KMS-11 (cell line): Measurements from ENCODE around the gene BUD13.

ENCODE experiments used
- H2AFZ ChIP-seq: fragments of 200-600 bp; sonication (generic); 2 replicates; pipeline ENCODE4 v1.6.1; 2016; ENCODE audit warnings: antibody characterized with exemption, mixed run types, low read depth
- H3K27ac ChIP-seq: fragments of 200-600 bp; sonication (generic); 2 replicates; pipeline ENCODE4 v1.6.1; 2016; ENCODE audit warnings: mild to moderate bottlenecking, mixed run types
- H3K27me3 ChIP-seq: fragments of 200-600 bp; sonication (generic); 2 replicates; pipeline ENCODE4 v1.6.1; 2017; ENCODE audit warnings: mild to moderate bottlenecking, low read depth, mixed run types, moderate library complexity; ENCODE audit not compliant: insufficient read depth
- H3K36me3 ChIP-seq: fragments of 200-600 bp; sonication (generic); 2 replicates; pipeline ENCODE4 v1.6.1; 2017; ENCODE audit warnings: mild to moderate bottlenecking, mixed run types; ENCODE audit not compliant: insufficient read depth
- H3K4me1 ChIP-seq: fragments of 200-600 bp; sonication (generic); 2 replicates; pipeline ENCODE4 v1.6.1; 2016; ENCODE audit warnings: mild to moderate bottlenecking, low read depth, mixed run types; ENCODE audit not compliant: poor library complexity, severe bottlenecking
- H3K4me2 ChIP-seq: fragments of 200-600 bp; sonication (generic); 2 replicates; pipeline ENCODE4 v1.7.0; 2016; ENCODE audit warnings: mild to moderate bottlenecking, mixed run types
- H3K4me3 ChIP-seq: fragments of 200-600 bp; sonication (generic); IDR thresholded peaks from 2 replicates; pipeline ENCODE4 v1.6.1; 2017; ENCODE audit warnings: low read depth, low read length, mixed read lengths; ENCODE audit not compliant: insufficient read depth
- H3K79me2 ChIP-seq: fragments of 200-600 bp; sonication (generic); 2 replicates; pipeline ENCODE4 v1.6.1; 2016; ENCODE audit warnings: low read depth, mixed run types; ENCODE audit not compliant: insufficient read depth
- H3K9ac ChIP-seq: fragments of 200-600 bp; sonication (generic); 2 replicates; pipeline ENCODE4 v1.6.1; 2016; ENCODE audit warnings: mild to moderate bottlenecking, mixed run types
- H4K20me1 ChIP-seq: fragments of 200-600 bp; sonication (generic); 2 replicates; pipeline ENCODE4 v1.6.1; 2016; ENCODE audit warnings: mild to moderate bottlenecking, mixed run types; ENCODE audit not compliant: insufficient read depth
- TF ChIP-seq, protein P1 (sequence below): fragments of 200-600 bp; sonication (generic); conservative IDR thresholded peaks from 2 replicates; pipeline ENCODE4 v1.6.1; 2017; ENCODE audit warnings: low read depth, mild to moderate bottlenecking, antibody characterized with exemption, low read length, moderate library complexity, mixed read lengths

The BUD13 gene

GRCh38 chr11:116787786-116788486, 15.1 kb upstream of the BUD13 start, which contains the start of gene ZPR1:
Gene ZPR1 (minus strand): TSS chr11:116788023. CDS start chr11:116787990, 33 bp downstream.
- peak within 1 kb of the TSS; percentile 70 for H3K9ac ChIP-seq
- peak within 1 kb of the TSS; percentile 73 for H3K4me2 ChIP-seq
- H3K4me3 ChIP-seq, result no peak within 1 kb of the TSS
- H3K27me3 ChIP-seq, result no peaks in the 10 kb centered on the region
- peaks cover 12% of the 10 kb centered on the region for H3K79me2 ChIP-seq
- H4K20me1 ChIP-seq, result no peaks in the 10 kb centered on the region
- H3K36me3 ChIP-seq, result no peaks in the 10 kb centered on the region
- peak within 1 kb of the TSS; percentile 60 for H2AFZ ChIP-seq
- H3K4me1 ChIP-seq, result peaks cover 12% of the 10 kb centered on the region
- TF ChIP-seq, protein P1, sequence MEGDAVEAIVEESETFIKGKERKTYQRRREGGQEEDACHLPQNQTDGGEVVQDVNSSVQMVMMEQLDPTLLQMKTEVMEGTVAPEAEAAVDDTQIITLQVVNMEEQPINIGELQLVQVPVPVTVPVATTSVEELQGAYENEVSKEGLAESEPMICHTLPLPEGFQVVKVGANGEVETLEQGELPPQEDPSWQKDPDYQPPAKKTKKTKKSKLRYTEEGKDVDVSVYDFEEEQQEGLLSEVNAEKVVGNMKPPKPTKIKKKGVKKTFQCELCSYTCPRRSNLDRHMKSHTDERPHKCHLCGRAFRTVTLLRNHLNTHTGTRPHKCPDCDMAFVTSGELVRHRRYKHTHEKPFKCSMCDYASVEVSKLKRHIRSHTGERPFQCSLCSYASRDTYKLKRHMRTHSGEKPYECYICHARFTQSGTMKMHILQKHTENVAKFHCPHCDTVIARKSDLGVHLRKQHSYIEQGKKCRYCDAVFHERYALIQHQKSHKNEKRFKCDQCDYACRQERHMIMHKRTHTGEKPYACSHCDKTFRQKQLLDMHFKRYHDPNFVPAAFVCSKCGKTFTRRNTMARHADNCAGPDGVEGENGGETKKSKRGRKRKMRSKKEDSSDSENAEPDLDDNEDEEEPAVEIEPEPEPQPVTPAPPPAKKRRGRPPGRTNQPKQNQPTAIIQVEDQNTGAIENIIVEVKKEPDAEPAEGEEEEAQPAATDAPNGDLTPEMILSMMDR, result no peak
- no peak within 1 kb of the TSS; the same call in 1 of the 2 replicates for H3K27ac ChIP-seq

DNA sequence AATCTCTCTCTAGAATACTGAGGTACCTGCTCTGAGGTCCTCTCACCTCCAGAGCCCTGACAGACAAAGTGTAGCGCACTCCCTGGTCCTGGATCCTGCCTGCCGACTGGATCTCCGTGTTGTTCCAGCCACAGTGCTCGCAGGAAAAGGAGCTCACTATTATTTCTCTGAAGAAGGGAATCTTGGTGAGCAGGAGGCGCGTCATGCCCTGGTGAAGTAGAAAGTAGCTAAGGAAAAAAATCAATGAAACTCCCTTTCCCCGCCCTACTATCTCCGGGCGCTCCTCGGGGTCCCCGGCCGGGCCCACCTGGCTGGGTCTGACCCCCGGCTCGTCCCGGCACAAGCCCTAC, 14.6 kb upstream of the BUD13 start:
- no peaks in the 10 kb centered on the region for H3K27me3 ChIP-seq
- peaks cover 12% of the 10 kb centered on the region for H3K79me2 ChIP-seq
- no peak overlapping the region; the same call in 1 of the 2 replicates for H3K27ac ChIP-seq
- no peaks in the 10 kb centered on the region for H4K20me1 ChIP-seq
- H3K4me1 ChIP-seq, result peaks cover 12% of the 10 kb centered on the region
- TF ChIP-seq, protein P1, result no peak
- peak overlapping the region; percentile 70 for H3K9ac ChIP-seq
- peak overlapping the region; percentile 60 for H2AFZ ChIP-seq
- H3K4me3 ChIP-seq, result no peak overlapping the region
- H3K4me2 ChIP-seq, result peak overlapping the region; percentile 73; the same call in 1 of the 2 replicates
- no peaks in the 10 kb centered on the region for H3K36me3 ChIP-seq

DNA sequence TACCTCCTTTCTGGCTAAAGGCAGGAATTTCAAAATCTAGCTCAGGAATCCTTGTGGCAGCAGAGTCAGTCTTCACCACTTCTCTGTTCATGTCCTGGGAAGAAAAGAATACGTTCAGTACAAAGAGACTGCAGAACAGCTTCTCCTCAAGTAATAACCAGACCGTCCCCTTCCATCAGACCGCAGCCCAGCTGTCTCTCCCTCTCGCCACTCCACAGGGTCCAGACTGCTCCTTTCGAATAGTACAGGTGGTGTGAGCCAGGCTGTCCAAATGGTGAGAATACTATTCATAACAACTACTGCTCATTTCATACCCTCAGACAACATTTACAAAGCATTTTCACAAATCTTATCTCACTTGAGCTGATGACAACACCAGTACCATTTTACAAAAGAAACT, 14.2 kb upstream of the BUD13 start:
- Histone ChIP-seq H2AFZ (peak overlapping the region; percentile 60; the same call in 1 of the 2 replicates), H3K4me2 (peak overlapping the region; percentile 73), H3K4me3 (no peak overlapping the region), H3K27me3 (no peaks in the 10 kb centered on the region), H3K36me3 (no peaks in the 10 kb centered on the region), H3K9ac (peak overlapping the region; percentile 70; the same call in 1 of the 2 replicates), H3K27ac (no peak overlapping the region), H4K20me1 (no peaks in the 10 kb centered on the region), H3K79me2 (peaks cover 12% of the 10 kb centered on the region), H3K4me1 (peaks cover 12% of the 10 kb centered on the region)
- TF ChIP-seq, protein P1, result no peak

GRCh38 chr11:116786326-116786725, 13.5 kb upstream of the BUD13 start:
- peaks cover 12% of the 10 kb centered on the region for H3K79me2 ChIP-seq
- peak overlapping the region; percentile 73; the same call in 1 of the 2 replicates for H3K4me2 ChIP-seq
- H3K36me3 ChIP-seq, result no peaks in the 10 kb centered on the region
- H3K4me1 ChIP-seq, result peaks cover 12% of the 10 kb centered on the region
- TF ChIP-seq, protein P1, result no peak
- H3K27me3 ChIP-seq, result no peaks in the 10 kb centered on the region
- H3K9ac ChIP-seq, result no peak overlapping the region
- H3K4me3 ChIP-seq, result no peak overlapping the region
- no peaks in the 10 kb centered on the region for H4K20me1 ChIP-seq
- H3K27ac ChIP-seq, result no peak overlapping the region
- H2AFZ ChIP-seq, result no peak overlapping the region
